GM21717 (cell line): ENCODE measurements around the gene ZBTB8B.

Source experiments
- ATAC-seq: cut with Tn5 transposase; IDR thresholded peaks from one replicate; pipeline ENCODE4 v1.9.1; 2021; ENCODE audit warnings: mild to moderate bottlenecking, moderate library complexity; ENCODE audit not compliant: unreplicated experiment

The ZBTB8B gene

GRCh38 chr1:32503153-32503552 is 38.3 kb downstream of the ZBTB8B start:
- ATAC-seq: no peak

GRCh38 chr1:32507021-32507420 is 42.1 kb downstream of the ZBTB8B start:
- ATAC-seq: no peak

GRCh38 chr1:32508761-32509160 is 43.9 kb downstream of the ZBTB8B start:
- ATAC-seq: no peak

- no peak for ATAC-seq
These were observed 45.1 kb downstream of the ZBTB8B start for GRCh38 chr1:32509939-32510338.
